HG02642 (cell line): ENCODE data around the gene ARHGAP35.
A peak's percentile ranks its signal among the peaks of the same experiment; 100 is the strongest.
"Not testable (repeated sequence)": the region's sequence is repeated elsewhere in the genome, so short reads cannot be mapped to it uniquely, and the experiment has no call there.

Experiments
- ATAC-seq: cut with Tn5 transposase; IDR thresholded peaks from one replicate; pipeline ENCODE4 v1.9.1; 2021; ENCODE audit warnings: mild to moderate bottlenecking; ENCODE audit not compliant: unreplicated experiment, poor library complexity

The ARHGAP35 gene

GRCh38 chr19:46860846-46861690, at the start of gene ARHGAP35:
TSS of gene ARHGAP35 (plus strand) at chr19:46860997. CDS start at chr19:46918676, 57,679 bp downstream.
- ATAC-seq, result peak; percentile 9

- ATAC-seq, result no peak
Observed at GRCh38 chr19:46812977-46813838, 47.6 kb upstream of the ARHGAP35 start.

GRCh38 chr19:46813839-46814358, 46.9 kb upstream of the ARHGAP35 start:
- no peak for ATAC-seq

GRCh38 chr19:46815833-46816627, 44.8 kb upstream of the ARHGAP35 start:
- ATAC-seq, result no peak

GRCh38 chr19:46818812-46819211, 42.0 kb upstream of the ARHGAP35 start:
- no peak for ATAC-seq

- ATAC-seq, result peak; percentile 50
Observed at GRCh38 chr19:46821512-46822409, 39.0 kb upstream of the ARHGAP35 start.

- not testable (repeated sequence) for ATAC-seq
Observed at GRCh38 chr19:46822410-46822787, 38.4 kb upstream of the ARHGAP35 start.

- no peak for ATAC-seq
Observed at GRCh38 chr19:46823049-46823448, 37.7 kb upstream of the ARHGAP35 start.

- no peak for ATAC-seq
Observed at GRCh38 chr19:46824890-46825730, 35.7 kb upstream of the ARHGAP35 start.

- no peak for ATAC-seq
Observed at GRCh38 chr19:46825731-46826055, 35.1 kb upstream of the ARHGAP35 start.

GRCh38 chr19:46828484-46828883, 32.3 kb upstream of the ARHGAP35 start:
- no peak for ATAC-seq

GRCh38 chr19:46830864-46831263, 29.9 kb upstream of the ARHGAP35 start:
- ATAC-seq, result no peak

- ATAC-seq, result no peak
Observed at GRCh38 chr19:46834121-46834520, 26.7 kb upstream of the ARHGAP35 start.

GRCh38 chr19:46834984-46835383, 25.8 kb upstream of the ARHGAP35 start:
- ATAC-seq, result no peak

GRCh38 chr19:46838160-46838559, 22.6 kb upstream of the ARHGAP35 start:
- no peak for ATAC-seq

GRCh38 chr19:46839752-46840497, 20.9 kb upstream of the ARHGAP35 start:
- ATAC-seq, result no peak

- ATAC-seq, result no peak
Observed at GRCh38 chr19:46840498-46840942, 20.3 kb upstream of the ARHGAP35 start.
